Stimulated activated CD4-positive, alpha-beta T cell treated with anti-CD3 and anti-CD28 coated beads, TNF-alpha, amount 100 ng/mL, for 1 hour (primary cell): ENCODE results near the gene ZBED3.

ENCODE experiments used
- DNase-seq, 3 donors: peaks; one replicate each; pipeline ENCODE4 v3.0.0-alpha.2; 2020; ENCODE audit warnings: low read depth in 3 of 3, low spot score in 1 of 3

ZBED3 gene

DNA sequence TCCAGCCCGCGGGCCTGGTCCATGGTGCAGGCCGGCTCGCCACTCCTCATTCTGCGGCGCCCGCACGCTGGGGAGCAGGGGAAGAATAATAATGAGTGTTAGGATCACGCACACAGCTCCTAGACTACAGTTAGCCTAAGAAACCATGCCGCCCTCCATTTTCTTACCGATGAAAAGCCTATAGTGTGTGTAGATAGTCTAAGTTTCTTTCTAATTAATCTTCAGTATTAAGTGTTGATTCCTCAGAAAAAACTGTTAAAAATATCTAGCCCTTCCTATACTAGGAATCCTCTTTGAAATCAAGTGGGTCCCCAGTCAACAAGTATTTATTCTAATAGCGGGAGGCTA, 9.3 kb downstream of the ZBED3 start:
- no peak for DNase-seq

DNA sequence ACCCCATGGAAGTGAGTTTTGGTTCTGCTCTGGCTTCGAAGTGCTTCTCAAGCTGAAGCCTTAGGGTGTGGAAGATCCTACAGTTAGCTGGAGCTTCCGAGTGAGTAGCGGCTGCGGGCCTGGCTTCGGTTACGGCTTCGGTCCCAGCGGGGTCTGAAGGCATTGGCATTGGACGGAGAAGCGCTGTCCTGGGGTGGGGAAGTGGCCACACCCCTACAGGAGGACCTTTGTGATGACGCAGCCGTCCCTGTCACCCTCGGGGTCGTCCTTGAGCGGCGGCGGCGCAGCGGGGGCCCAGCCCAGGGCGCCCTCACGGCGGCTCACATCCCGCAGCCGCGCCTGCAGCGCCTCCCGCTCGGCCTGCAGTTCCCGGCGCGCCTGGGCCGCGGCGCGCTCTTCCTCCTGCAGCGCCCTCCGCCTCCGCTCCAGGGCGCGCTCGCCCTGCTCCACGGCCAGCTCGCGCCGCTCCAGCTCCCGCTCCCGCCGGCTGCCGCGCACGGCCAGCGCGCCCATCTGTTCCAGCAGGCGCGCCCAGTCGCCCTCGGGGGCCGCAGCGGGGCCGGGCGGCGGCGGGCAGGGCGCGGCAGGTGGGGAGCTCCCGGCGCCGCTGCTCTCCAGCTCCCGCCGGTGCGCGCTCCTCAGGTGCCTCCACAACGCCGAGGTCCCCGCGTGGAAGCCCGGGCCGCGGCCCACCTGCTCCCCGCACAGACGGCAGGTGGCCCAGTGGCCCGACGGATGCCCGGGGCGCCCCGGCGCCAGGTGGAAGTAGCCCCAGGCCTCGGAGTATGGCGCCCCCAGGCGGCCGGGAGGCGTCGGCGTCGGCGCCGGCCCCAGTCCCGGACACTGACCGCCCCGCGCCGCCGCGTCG, 9.9 kb downstream of the ZBED3 start:
- peak in 1 of 3 donors; percentile 46 for DNase-seq

DNA sequence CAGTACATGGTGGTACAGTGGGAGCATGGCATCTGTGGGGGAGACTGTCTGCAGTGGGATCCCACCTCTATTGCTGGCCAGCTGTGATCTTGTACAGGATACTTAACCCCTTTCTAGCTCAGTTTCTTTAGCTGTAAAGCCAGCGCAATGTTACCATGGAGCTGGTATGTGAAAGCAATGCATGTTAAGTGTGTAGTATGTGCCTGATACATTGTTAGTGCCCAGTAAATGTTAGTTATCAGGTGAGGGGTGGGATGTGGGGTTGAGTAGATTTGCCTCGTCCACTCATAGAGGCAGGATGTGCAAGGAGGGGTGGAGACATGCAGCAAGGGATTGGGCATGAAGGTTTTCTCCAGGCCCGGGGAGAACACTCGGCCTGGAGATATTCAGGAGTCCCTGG, 12.3 kb downstream of the ZBED3 start:
- DNase-seq = no peak

- no peak for DNase-seq
These were observed 13.4 kb downstream of the ZBED3 start for GRCh38 chr5:77073667-77074066.

DNA sequence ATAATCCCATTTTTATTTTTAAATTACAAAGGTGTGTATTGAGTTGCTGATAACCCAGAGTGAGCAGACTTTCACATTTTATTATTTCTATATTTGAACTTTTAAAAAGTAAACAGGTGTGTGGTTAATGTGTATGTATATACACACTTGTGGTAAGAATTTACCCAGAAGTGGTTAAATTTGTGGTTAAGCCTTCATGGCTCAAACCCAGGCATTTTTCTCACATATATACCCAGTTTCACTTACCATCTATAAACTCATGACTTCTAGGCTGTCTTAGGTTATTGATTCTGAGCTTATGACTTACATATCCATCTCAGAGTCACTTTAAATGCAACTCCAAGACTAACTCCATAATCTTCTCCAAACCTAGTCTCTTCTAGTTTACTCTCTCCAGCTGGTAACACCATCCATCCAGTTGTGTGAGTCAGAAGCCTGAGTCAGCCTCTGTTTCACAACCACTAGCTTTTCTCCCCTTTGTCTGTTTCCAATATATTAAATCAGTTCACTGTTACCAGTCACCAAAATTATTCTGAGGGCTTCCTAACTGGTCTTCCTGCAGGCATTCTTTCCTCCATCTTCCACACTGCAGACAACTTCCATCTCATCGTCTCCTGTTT, 20.2 kb downstream of the ZBED3 start:
- DNase-seq = no peak

DNA sequence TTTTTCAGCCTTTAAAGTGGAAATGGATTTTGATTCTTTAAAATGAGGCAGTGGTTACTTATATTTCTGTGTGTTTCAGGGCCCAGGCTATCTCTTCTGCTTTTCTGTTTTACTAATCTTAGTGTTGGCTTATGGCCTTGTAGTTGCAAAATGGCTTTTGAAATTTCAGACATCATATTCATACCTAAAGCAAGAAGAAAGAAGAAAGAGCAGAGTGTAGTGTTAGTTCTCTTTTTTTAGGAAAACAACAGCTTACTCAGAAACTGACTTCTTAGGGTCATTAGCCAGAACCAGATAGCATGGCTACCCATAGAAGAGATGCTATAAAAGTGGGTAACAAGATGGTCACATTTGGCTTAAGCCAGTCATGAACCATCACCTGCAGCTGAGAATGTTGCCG, 20.9 kb downstream of the ZBED3 start:
- DNase-seq = no peak

DNA sequence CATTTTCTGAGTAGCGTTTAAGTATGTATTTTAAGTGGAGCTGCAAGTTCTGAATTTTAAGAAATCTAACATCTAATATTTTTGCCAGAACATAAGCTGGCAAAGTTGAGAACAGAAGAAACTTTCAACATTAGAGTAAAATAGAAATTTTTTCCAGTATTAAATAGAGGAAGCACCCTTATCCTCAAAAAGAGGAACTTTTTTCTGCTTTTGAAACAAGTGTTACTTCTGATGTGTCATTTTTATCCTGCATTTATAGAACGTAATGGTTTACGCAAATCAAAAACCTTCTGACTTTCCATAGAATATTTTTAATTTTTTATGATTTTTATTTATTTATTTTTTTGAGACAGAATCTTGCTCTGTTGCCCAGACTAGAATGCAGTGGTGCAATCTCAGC, 21.8 kb downstream of the ZBED3 start:
- no peak for DNase-seq

GRCh38 chr5:77064040-77064439, 23.0 kb downstream of the ZBED3 start:
- no peak for DNase-seq

- no peak for DNase-seq
These were observed 40.5 kb downstream of the ZBED3 start for GRCh38 chr5:77046416-77047073.

GRCh38 chr5:77035950-77036349, 51.1 kb downstream of the ZBED3 start:
- no peak for DNase-seq

- DNase-seq = no peak
These were observed 53.7 kb downstream of the ZBED3 start for GRCh38 chr5:77033338-77033737.

- DNase-seq = no peak
These were observed 54.5 kb downstream of the ZBED3 start for GRCh38 chr5:77032635-77033034.

GRCh38 chr5:77031891-77032290, 55.2 kb downstream of the ZBED3 start:
- DNase-seq = no peak

DNA sequence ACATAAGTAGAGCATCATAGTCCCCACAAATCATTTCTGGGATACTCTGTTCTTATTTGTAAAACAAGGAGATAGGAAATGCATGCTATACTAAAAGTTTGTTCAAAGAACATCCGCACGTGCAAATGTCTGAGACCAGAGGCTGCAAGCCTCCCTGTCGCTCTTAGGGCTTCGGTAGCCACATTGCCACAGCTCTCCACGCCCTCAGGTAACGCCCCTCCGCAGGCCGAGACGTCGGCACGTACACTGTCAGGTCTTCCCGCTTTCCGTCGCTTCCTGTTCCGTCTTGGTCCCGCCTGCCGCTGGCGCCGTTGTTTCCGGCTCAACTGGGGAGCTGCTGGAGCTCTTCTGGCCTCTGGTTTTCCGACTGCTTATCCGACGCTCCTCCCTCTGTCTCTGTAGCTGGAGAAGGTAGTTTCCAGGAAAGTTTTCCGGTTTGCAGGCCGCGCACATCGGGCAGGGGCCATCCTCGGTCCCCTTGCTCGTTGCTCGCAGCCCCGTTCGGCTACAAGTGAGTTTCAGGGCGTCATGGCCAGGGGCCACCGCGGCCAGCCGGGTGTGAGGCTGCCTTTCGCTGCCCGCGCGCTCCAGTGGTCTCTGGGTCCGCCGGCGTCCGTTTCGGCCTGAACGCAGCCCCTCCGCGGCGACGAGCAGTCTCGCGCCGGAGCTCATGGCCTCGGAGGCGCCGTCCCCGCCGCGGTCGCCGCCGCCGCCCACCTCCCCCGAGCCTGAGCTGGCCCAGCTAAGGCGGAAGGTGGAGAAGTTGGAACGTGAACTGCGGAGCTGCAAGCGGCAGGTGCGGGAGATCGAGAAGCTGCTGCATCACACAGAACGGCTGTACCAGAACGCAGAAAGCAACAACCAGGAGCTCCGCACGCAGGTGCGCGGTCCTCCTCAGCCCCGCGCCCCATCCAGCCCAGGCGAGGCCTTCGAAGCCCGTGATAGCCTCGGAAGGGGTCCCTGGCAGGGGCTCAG, 56.7 kb downstream of the ZBED3 start, which contains the start of gene AGGF1:
AGGF1 (plus strand) TSS at position 308 of the 975 bp plus-strand sequence; CDS start at position 671, 363 bp downstream.
- peak; percentile 70 to 79 (median 71) for DNase-seq

- DNase-seq = no peak
These were observed 57.7 kb downstream of the ZBED3 start for GRCh38 chr5:77029376-77029885.

GRCh38 chr5:77028631-77029375, 58.3 kb downstream of the ZBED3 start:
- DNase-seq = no peak

- DNase-seq = no peak
These were observed 62.6 kb downstream of the ZBED3 start for GRCh38 chr5:77024490-77024889.

DNA sequence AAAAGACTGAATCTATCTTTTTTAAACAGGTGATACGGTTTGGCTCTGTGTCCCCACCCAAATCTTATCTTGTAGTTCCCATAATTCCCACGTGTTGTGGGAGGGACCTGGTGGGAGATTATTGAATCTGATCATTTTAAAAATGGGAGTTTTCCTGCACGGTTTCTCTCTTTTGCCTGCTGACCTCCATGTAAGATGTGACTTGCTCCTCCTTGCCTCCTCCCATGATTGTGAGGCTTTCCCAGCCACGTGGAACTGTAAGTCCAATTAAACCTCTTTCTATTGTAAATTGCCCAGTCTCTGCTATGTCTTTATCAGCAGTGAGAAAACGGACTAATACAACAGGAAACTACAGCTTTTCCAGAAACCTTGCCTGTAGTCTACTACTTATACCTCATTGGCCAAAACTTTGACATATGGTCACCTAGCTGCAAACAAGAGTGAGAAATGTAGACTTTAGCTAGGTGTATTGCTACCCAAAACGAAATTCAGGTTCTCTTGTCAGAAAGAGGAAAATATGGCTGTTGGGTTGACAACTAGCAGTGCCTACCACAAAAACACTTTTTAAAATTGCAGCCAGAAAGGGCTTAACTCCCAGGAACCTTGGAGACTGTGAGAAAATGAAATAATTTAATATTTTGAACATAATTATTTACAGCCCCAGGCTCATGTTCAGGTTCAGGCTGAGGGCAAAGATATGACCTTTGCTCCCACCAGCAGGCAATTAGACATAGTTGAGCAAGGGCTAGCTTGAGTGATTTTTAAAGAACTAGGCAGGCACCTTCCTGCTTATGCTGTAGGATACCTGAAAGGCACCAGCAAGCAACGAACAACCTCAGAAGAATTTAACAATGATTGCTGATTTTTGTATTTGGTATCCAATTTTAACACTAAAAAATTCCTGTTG, 64.3 kb downstream of the ZBED3 start:
- DNase-seq = no peak
